ENCODE measurements around the gene CMIP.

DNA sequence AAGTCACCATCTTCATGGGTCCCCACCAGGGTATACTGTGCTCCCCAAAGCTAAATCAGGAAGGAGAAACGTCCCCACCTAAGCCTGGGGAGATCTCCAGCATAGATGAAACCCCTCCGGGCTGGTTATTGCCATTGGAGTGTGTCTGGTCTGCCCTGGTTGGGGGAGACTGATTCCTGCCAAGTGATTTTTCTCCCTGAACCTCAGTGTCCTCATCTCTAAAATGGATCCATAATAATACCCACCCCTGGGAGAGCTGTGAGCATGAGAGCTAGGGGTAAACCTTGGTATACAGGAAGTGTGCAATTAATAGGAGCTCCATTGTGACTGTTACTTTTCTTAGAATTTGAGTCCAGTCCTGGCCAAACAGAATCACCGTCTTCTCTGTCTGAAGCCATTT is 111.1 kb downstream of the CMIP start:
- TF ChIP-seq POLR2A (IDR thresholded peaks at IDR 0.05), result no peak
- TF ChIP-seq, protein P1, sequence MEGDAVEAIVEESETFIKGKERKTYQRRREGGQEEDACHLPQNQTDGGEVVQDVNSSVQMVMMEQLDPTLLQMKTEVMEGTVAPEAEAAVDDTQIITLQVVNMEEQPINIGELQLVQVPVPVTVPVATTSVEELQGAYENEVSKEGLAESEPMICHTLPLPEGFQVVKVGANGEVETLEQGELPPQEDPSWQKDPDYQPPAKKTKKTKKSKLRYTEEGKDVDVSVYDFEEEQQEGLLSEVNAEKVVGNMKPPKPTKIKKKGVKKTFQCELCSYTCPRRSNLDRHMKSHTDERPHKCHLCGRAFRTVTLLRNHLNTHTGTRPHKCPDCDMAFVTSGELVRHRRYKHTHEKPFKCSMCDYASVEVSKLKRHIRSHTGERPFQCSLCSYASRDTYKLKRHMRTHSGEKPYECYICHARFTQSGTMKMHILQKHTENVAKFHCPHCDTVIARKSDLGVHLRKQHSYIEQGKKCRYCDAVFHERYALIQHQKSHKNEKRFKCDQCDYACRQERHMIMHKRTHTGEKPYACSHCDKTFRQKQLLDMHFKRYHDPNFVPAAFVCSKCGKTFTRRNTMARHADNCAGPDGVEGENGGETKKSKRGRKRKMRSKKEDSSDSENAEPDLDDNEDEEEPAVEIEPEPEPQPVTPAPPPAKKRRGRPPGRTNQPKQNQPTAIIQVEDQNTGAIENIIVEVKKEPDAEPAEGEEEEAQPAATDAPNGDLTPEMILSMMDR (IDR thresholded peaks at IDR 0.05), result no peak
